HG03025 (cell line): ENCODE measurements around the gene EIF2B5.

ENCODE experiments used
- ATAC-seq: cut with Tn5 transposase; IDR thresholded peaks from one replicate; pipeline ENCODE4 v1.9.1; 2021; ENCODE audit warnings: mild to moderate bottlenecking, moderate library complexity; ENCODE audit not compliant: unreplicated experiment, low FRiP score

Gene EIF2B5

GRCh38 chr3:184172681-184173373, 37.7 kb downstream of the EIF2B5 start:
- ATAC-seq = no peak

- ATAC-seq = no peak
Observed at GRCh38 chr3:184173374-184173722, 38.2 kb downstream of the EIF2B5 start.

GRCh38 chr3:184174284-184174645, 39.1 kb downstream of the EIF2B5 start:
- no peak for ATAC-seq

GRCh38 chr3:184174646-184175492, 39.7 kb downstream of the EIF2B5 start, which contains the start of gene AP2M1:
Gene AP2M1, plus strand, starts transcription at chr3:184174855. Its CDS starts 2,139 bp downstream, at chr3:184176994.
- ATAC-seq = peak; percentile 88

- no peak for ATAC-seq
Observed at GRCh38 chr3:184175506-184175905, 40.3 kb downstream of the EIF2B5 start.

GRCh38 chr3:184175981-184176376, 40.8 kb downstream of the EIF2B5 start:
- ATAC-seq = no peak

- ATAC-seq = no peak
Observed at GRCh38 chr3:184176377-184177330, 41.5 kb downstream of the EIF2B5 start.

GRCh38 chr3:184177331-184177731, 42.2 kb downstream of the EIF2B5 start:
- ATAC-seq = no peak

- no peak for ATAC-seq
Observed at GRCh38 chr3:184177767-184178306, 42.7 kb downstream of the EIF2B5 start.

- no peak for ATAC-seq
Observed at GRCh38 chr3:184178521-184179138, 43.5 kb downstream of the EIF2B5 start.

GRCh38 chr3:184180165-184180564, 45.0 kb downstream of the EIF2B5 start:
- no peak for ATAC-seq

GRCh38 chr3:184181596-184181995, 46.4 kb downstream of the EIF2B5 start:
- ATAC-seq = no peak

GRCh38 chr3:184183679-184184078, 48.5 kb downstream of the EIF2B5 start:
- no peak for ATAC-seq

- ATAC-seq = no peak
Observed at GRCh38 chr3:184184546-184185230, 49.5 kb downstream of the EIF2B5 start.

- ATAC-seq = peak; percentile 86
Observed at GRCh38 chr3:184185461-184186183, 50.5 kb downstream of the EIF2B5 start.

GRCh38 chr3:184186184-184186901, 51.2 kb downstream of the EIF2B5 start, which contains the start of gene ABCF3:
Gene ABCF3, plus strand, starts transcription at chr3:184186199. Its CDS starts 9 bp downstream, at chr3:184186208.
- ATAC-seq = peak; percentile 29

- no peak for ATAC-seq
Observed at GRCh38 chr3:184186902-184187207, 51.7 kb downstream of the EIF2B5 start.

GRCh38 chr3:184188080-184188479, 52.9 kb downstream of the EIF2B5 start:
- no peak for ATAC-seq
